Activated naive CD8-positive, alpha-beta T cell treated with anti-CD3 and anti-CD28 coated beads, Interleukin-2, amount 50 U/mL, for 16 hours (primary cell): ENCODE data around the gene ZNF79.
"Not testable (repeated sequence)": the region's sequence is repeated elsewhere in the genome, so short reads cannot be mapped to it uniquely, and the experiment has no call there.

Source experiments
- DNase-seq: peaks from one replicate; pipeline ENCODE4 v3.0.0-alpha.2; 2020; ENCODE audit warnings: low read depth, low spot score

Gene ZNF79

GRCh38 chr9:127455324-127455992 is 31.3 kb downstream of the ZNF79 start:
- no peak for DNase-seq

GRCh38 chr9:127457191-127457878 is 33.2 kb downstream of the ZNF79 start:
- DNase-seq, result no peak

GRCh38 chr9:127458921-127459320 is 34.7 kb downstream of the ZNF79 start:
- DNase-seq, result no peak

GRCh38 chr9:127463382-127463781 is 39.2 kb downstream of the ZNF79 start:
- no peak for DNase-seq

- no peak for DNase-seq
Observed at GRCh38 chr9:127463911-127464310, 39.7 kb downstream of the ZNF79 start.

GRCh38 chr9:127466407-127466917 is 42.3 kb downstream of the ZNF79 start:
- DNase-seq, result not testable (repeated sequence)

GRCh38 chr9:127467621-127468020 is 43.4 kb downstream of the ZNF79 start:
- DNase-seq, result no peak

- DNase-seq, result no peak
Observed at GRCh38 chr9:127470662-127471061, 46.5 kb downstream of the ZNF79 start.

- DNase-seq, result no peak
Observed at GRCh38 chr9:127473501-127473900, 49.3 kb downstream of the ZNF79 start.

- DNase-seq, result no peak
Observed at GRCh38 chr9:127473932-127474331, 49.8 kb downstream of the ZNF79 start.

- DNase-seq, result no peak
Observed at GRCh38 chr9:127474592-127474991, 50.4 kb downstream of the ZNF79 start.

- no peak for DNase-seq
Observed at GRCh38 chr9:127479507-127480081, 55.4 kb downstream of the ZNF79 start.

- no peak for DNase-seq
Observed at GRCh38 chr9:127482662-127483061, 58.5 kb downstream of the ZNF79 start.

GRCh38 chr9:127485995-127486394 is 61.8 kb downstream of the ZNF79 start:
- no peak for DNase-seq

GRCh38 chr9:127488946-127489345 is 64.8 kb downstream of the ZNF79 start:
- no peak for DNase-seq

GRCh38 chr9:127489471-127490115 is 65.4 kb downstream of the ZNF79 start:
- DNase-seq, result no peak

GRCh38 chr9:127490535-127491230 is 66.5 kb downstream of the ZNF79 start:
- no peak for DNase-seq

- no peak for DNase-seq
Observed at GRCh38 chr9:127491516-127491915, 67.3 kb downstream of the ZNF79 start.

GRCh38 chr9:127492616-127493015 is 68.4 kb downstream of the ZNF79 start:
- DNase-seq, result no peak

GRCh38 chr9:127493592-127494303 is 69.6 kb downstream of the ZNF79 start:
- DNase-seq, result no peak

GRCh38 chr9:127494304-127494702 is 70.1 kb downstream of the ZNF79 start:
- no peak for DNase-seq
